Fibroblast of pulmonary artery (primary cell): Measurements from ENCODE around the gene VSIG10L.

Experiments
- DNase-seq: peaks from one replicate; pipeline ENCODE4 v3.0.0-alpha.2; 2010; ENCODE audit warnings: low read depth
- H3K4me3 ChIP-seq: replicated peaks from 2 replicates; pipeline ENCODE4 v1.5.1; 2011; ENCODE audit warnings: low read depth, mild to moderate bottlenecking, control low read depth, low read length, moderate library complexity
- CTCF ChIP-seq: IDR thresholded peaks from 2 replicates; pipeline ENCODE4 v1.5.1; 2011; ENCODE audit warnings: mild to moderate bottlenecking, control low read depth, low read length, inconsistent platforms; ENCODE audit errors: missing control alignments

VSIG10L gene

GRCh38 chr19:51294977-51295375 is 47.0 kb downstream of the VSIG10L start:
- no peak for TF ChIP-seq CTCF
- DNase-seq: no peak
- H3K4me3 ChIP-seq: no peak overlapping the region

GRCh38 chr19:51294211-51294976 is 47.5 kb downstream of the VSIG10L start:
- TF ChIP-seq CTCF: no peak
- DNase-seq: no peak
- no peak overlapping the region for H3K4me3 ChIP-seq

- no peak for DNase-seq
- no peak for TF ChIP-seq CTCF
- H3K4me3 ChIP-seq: no peak overlapping the region
Observed at GRCh38 chr19:51293571-51294210, 48.2 kb downstream of the VSIG10L start.

GRCh38 chr19:51292971-51293370 is 49.0 kb downstream of the VSIG10L start:
- H3K4me3 ChIP-seq: no peak overlapping the region
- no peak for TF ChIP-seq CTCF
- no peak for DNase-seq

GRCh38 chr19:51289635-51290034 is 52.3 kb downstream of the VSIG10L start:
- no peak for TF ChIP-seq CTCF
- H3K4me3 ChIP-seq: no peak overlapping the region
- no peak for DNase-seq

- no peak for TF ChIP-seq CTCF
- H3K4me3 ChIP-seq: no peak overlapping the region
- DNase-seq: no peak
Observed at GRCh38 chr19:51285682-51286081, 56.3 kb downstream of the VSIG10L start.
